NCI-H2107 treated with DMSO at 0.1 percent for 48 hours (cell line): ENCODE results near the gene UVRAG.

Source experiments
- DNase-seq: peaks from one replicate; lab custom pipeline; 2025; ENCODE audit not compliant: unreplicated experiment; lab: John Stamatoyannopoulos, UW

The UVRAG gene

GRCh38 chr11:75783416-75784084 lies 31.5 kb upstream of the UVRAG start:
- DNase-seq = no peak

DNA sequence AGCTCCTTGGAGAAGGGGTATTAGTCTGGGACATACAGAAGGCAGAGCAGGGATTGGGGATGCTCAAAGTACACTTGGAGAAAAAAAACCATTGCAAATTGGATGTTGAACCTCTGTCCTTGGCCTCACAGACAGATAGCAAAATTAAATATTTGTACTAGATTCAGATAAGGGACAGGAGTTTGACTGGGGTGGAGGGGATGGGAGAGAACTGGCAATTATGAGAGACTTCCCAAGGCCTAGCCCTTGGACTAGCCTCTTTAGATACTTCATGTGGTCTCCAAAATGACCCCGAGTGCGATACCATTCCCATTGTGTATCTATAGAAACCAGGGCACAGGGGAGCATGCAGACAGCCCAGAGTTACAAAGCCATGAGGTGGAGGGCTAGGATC lies 30.9 kb upstream of the UVRAG start:
- no peak for DNase-seq

DNA sequence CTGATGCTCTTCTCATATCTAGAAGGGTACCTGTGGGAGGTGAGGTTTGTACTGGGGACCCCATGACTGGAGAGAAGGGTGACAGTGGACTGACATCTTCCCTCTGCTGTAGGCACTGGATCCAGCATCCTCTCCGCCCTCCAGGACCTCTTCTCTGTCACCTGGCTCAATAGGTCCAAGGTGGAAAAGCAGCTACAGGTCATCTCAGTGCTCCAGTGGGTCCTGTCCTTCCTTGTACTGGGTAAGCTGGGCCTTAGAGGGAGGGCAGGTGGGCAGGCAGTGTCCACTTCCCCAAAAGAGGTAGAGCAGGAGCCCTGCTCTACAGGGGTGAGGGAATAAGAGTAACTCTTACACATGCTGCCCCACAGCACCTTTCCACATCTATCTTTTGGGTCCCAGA lies 30.5 kb upstream of the UVRAG start:
- no peak for DNase-seq

GRCh38 chr11:75785187-75785586 lies 29.8 kb upstream of the UVRAG start:
- DNase-seq = no peak

- DNase-seq = no peak
These were observed 28.8 kb upstream of the UVRAG start for GRCh38 chr11:75786101-75786736.

DNA sequence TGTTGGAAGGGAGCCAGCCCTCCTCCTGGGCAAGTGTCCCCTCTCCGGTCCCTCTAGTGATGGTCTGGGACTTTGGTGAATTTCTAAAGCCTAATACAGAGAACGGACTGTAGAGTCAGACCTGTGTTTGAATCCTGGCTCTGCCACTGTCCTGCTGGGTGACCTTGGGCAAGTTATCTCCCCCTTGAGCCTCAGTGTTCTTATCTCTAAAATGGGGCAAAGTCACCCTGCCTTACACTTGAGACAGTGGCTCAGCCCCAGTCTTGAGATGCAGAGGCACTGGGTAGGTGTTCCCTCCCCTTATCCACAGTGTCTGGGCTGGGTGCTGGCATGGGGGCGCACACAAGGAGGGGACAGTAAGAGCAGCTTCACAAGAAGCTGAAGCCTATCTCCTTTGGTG lies 25.5 kb upstream of the UVRAG start:
- no peak for DNase-seq

DNA sequence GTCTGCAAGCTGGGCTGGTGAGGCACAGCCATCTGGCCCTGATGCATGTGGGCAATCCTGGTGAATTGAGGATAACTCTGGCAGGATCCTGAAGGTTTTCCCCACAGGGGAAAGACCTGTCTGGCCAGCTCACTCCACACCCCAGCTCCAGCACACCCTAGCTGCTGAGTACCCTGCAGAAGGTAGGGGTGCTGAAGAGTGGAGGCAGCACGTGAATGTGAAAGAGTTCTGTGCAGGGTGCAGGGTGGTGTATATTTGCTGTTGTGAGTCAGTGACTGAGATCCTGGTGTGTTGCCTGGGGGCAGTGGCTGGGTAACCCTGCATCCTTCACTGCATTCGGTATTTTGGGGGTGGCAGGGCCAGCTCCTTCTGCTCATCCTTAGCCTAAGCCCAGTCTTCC lies 24.0 kb upstream of the UVRAG start:
- no peak for DNase-seq

DNA sequence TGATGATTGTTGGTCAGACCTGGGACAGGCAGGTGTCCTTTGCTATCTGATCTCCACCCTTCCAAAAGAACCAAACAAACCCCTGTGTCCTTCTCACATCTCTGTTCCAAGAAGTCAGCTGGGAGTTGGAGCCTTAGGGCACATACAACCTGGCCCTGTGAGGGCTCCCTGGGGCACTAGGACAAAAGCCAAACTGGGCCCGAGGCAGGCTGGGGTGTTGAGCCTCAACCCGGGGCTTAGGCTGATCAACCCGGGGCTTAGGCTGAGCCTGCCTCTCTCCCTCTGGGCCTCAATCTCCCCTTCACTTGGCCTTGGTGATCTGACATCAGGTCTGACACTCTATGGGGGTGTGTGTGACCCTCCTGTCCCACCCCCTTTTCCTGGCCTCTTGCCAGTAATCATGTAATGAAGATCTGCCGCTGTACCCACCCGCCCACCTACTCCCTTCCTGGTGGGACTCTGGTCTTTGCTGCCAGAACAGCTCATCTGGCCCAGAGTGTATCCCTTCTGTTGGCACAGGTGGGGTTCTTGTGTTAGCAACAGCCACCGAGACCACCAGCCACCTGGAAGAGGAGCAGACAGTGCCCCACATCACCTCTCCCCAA lies 22.8 kb upstream of the UVRAG start:
- DNase-seq = no peak

GRCh38 chr11:75792997-75793800 lies 21.8 kb upstream of the UVRAG start:
- DNase-seq = no peak

- DNase-seq = peak; percentile 27
These were observed 21.0 kb upstream of the UVRAG start for GRCh38 chr11:75793966-75794365.

- DNase-seq = no peak
These were observed 19.5 kb upstream of the UVRAG start for GRCh38 chr11:75795276-75796090.

GRCh38 chr11:75796091-75796435 lies 18.9 kb upstream of the UVRAG start:
- no peak for DNase-seq

DNA sequence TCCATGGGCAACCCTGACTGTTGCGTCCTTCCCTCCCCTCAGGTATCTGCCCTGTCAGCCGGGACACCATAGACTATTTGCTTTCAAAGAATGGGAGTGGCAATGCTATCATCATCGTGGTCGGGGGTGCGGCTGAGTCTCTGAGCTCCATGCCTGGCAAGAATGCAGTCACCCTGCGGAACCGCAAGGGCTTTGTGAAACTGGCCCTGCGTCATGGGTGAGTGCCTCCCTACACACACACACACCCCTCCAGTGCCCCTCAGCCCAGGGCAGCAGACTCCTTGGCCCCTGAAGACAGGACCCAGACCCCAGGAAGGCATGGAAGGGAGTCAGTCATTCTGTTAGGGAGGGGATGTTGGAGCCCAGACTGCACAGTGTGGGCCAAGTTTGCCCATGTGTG lies 17.9 kb upstream of the UVRAG start:
- no peak for DNase-seq

- no peak for DNase-seq
These were observed 17.2 kb upstream of the UVRAG start for GRCh38 chr11:75797792-75798191.

DNA sequence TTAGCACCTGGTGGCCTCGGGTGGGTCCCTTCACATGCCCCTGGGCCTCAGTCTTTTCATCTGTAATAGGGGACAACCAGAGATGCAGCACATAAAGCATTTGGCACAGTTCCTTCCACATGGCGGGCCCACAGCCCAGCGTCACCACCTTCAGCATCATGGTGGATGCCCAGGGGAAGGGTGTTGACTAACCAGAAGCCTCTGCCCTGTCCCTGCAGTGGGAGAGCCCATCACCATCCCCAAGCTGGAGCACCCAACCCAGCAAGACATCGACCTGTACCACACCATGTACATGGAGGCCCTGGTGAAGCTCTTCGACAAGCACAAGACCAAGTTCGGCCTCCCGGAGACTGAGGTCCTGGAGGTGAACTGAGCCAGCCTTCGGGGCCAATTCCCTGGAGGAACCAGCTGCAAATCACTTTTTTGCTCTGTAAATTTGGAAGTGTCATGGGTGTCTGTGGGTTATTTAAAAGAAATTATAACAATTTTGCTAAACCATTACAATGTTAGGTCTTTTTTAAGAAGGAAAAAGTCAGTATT lies 14.8 kb upstream of the UVRAG start:
- no peak for DNase-seq

GRCh38 chr11:75800728-75801361 lies 14.2 kb upstream of the UVRAG start:
- no peak for DNase-seq

GRCh38 chr11:75801362-75802020 lies 13.5 kb upstream of the UVRAG start:
- no peak for DNase-seq

GRCh38 chr11:75802021-75802912 lies 12.7 kb upstream of the UVRAG start:
- DNase-seq = no peak
